SU-DHL-6 (cell line): Measurements from ENCODE around the gene EFNA1.

Experiments
- H2AFZ ChIP-seq: fragments of 200-600 bp; sonication (generic); 2 replicates; pipeline ENCODE4 v1.6.1; 2014; ENCODE audit warnings: low read depth, mild to moderate bottlenecking, moderate library complexity, mixed read lengths, antibody characterized with exemption, low read length; ENCODE audit not compliant: severe bottlenecking
- H3F3A ChIP-seq: fragments of 200-600 bp; shearing (Covaris generic); 2 replicates; pipeline ENCODE4 v1.6.0; 2016; ENCODE audit warnings: antibody characterized with exemption, mild to moderate bottlenecking; ENCODE audit not compliant: insufficient read depth
- H3K27ac ChIP-seq: fragments of 200-600 bp; sonication (generic); 2 replicates; pipeline ENCODE4 v1.5.1; 2016; ENCODE audit warnings: low read depth, mild to moderate bottlenecking, low read length, moderate library complexity, mixed read lengths
- H3K27me3 ChIP-seq: fragments of 200-600 bp; sonication (generic), shearing (Covaris generic); 2 replicates; pipeline ENCODE4 v1.6.0; 2014; ENCODE audit warnings: mild to moderate bottlenecking, low read length
- H3K36me3 ChIP-seq: fragments of 200-600 bp; sonication (generic); 2 replicates; pipeline ENCODE4 v1.6.1; 2014; ENCODE audit warnings: mild to moderate bottlenecking, low read length, mixed read lengths
- H3K4me2 ChIP-seq: fragments of 300-600, 200-600 bp; shearing (Covaris generic), sonication (generic); 2 replicates; pipeline ENCODE4 v1.6.0; 2014; ENCODE audit warnings: low read length, low read depth, mild to moderate bottlenecking; ENCODE audit not compliant: poor library complexity, severe bottlenecking
- H3K4me3 ChIP-seq: fragments of 200-600 bp; sonication (generic); 2 replicates; pipeline ENCODE4 v1.5.1; 2014; ENCODE audit warnings: antibody characterized with exemption, low read length, mild to moderate bottlenecking, mixed read lengths; ENCODE audit not compliant: insufficient read depth, poor library complexity, severe bottlenecking
- H3K79me2 ChIP-seq: fragments of 200-600 bp; sonication (generic); 2 replicates; pipeline ENCODE4 v1.6.1; 2014; ENCODE audit warnings: mild to moderate bottlenecking, low read length, moderate library complexity; ENCODE audit not compliant: insufficient read depth
- H3K9ac ChIP-seq: fragments of 200-600 bp; sonication (generic); 2 replicates; pipeline ENCODE4 v1.7.0; 2014; ENCODE audit warnings: mild to moderate bottlenecking, low read length
- H3K9me2 ChIP-seq: fragments of 200-600 bp; sonication (generic); replicated peaks from 2 replicates; pipeline ENCODE4 v1.6.1; 2014; ENCODE audit warnings: low read length; ENCODE audit not compliant: insufficient read depth
- H3K9me3 ChIP-seq: fragments of 200-600 bp; sonication (generic); 2 replicates; pipeline ENCODE4 v1.6.1; 2014; ENCODE audit warnings: low read length, mixed read lengths; ENCODE audit not compliant: insufficient read depth
- H4K20me1 ChIP-seq: fragments of 200-600 bp; sonication (generic); 2 replicates; pipeline ENCODE4 v1.6.1; 2014; ENCODE audit warnings: low read depth, mild to moderate bottlenecking, antibody characterized with exemption, low read length, moderate library complexity, mixed read lengths
- CTCF ChIP-seq: fragments of 200-600 bp; sonication (generic); IDR thresholded peaks from one replicate; pipeline ENCODE4 v1.5.1; 2017; ENCODE audit warnings: antibody characterized with exemption, mild to moderate bottlenecking, low read length, moderate library complexity; ENCODE audit not compliant: insufficient read depth, poor library complexity, severe bottlenecking
- EZH2phosphoT487 ChIP-seq: fragments of 200-600 bp; sonication (generic), shearing (Covaris generic); conservative IDR thresholded peaks from 2 replicates; pipeline ENCODE4 v1.6.1; 2018; ENCODE audit warnings: mild to moderate bottlenecking, antibody characterized with exemption, low read length, moderate library complexity, mixed read lengths

The EFNA1 gene

GRCh38 chr1:155168456-155169210, 41.0 kb downstream of the EFNA1 start:
- H3K36me3 ChIP-seq = no peaks in the 10 kb centered on the region
- no peak overlapping the region for H3K4me2 ChIP-seq
- TF ChIP-seq EZH2phosphoT487 = no peak
- no peak for TF ChIP-seq CTCF
- no peaks in the 10 kb centered on the region for H3K27me3 ChIP-seq
- H3F3A ChIP-seq = no peaks in the 10 kb centered on the region; the same call in 1 of the 2 replicates
- no peaks in the 10 kb centered on the region for H4K20me1 ChIP-seq
- H3K9ac ChIP-seq = no peak overlapping the region
- no peak overlapping the region for H2AFZ ChIP-seq
- no peaks in the 10 kb centered on the region for H3K9me2 ChIP-seq
- peaks cover 14% of the 10 kb centered on the region for H3K79me2 ChIP-seq
- H3K4me3 ChIP-seq = no peak overlapping the region
- no peaks in the 10 kb centered on the region for H3K9me3 ChIP-seq
- no peak overlapping the region for H3K27ac ChIP-seq

GRCh38 chr1:155169541-155169940, 41.9 kb downstream of the EFNA1 start:
- Histone ChIP-seq H3K36me3 (no peaks in the 10 kb centered on the region), H3F3A (no peaks in the 10 kb centered on the region; the same call in 1 of the 2 replicates), H3K27me3 (no peaks in the 10 kb centered on the region), H3K9ac (no peak overlapping the region), H3K79me2 (peaks cover 14% of the 10 kb centered on the region), H3K4me3 (no peak overlapping the region), H3K4me2 (no peak overlapping the region), H3K9me2 (no peaks in the 10 kb centered on the region), H4K20me1 (no peaks in the 10 kb centered on the region), H3K9me3 (no peaks in the 10 kb centered on the region), H3K27ac (no peak overlapping the region), H2AFZ (no peak overlapping the region)
- TF ChIP-seq CTCF (no peak), EZH2phosphoT487 (no peak)

GRCh38 chr1:155170101-155170785, 42.6 kb downstream of the EFNA1 start:
- H3K4me2 ChIP-seq = no peak overlapping the region
- H4K20me1 ChIP-seq = no peaks in the 10 kb centered on the region
- H3K4me3 ChIP-seq = no peak overlapping the region
- TF ChIP-seq CTCF (no peak), EZH2phosphoT487 (no peak)
- no peak overlapping the region for H3K27ac ChIP-seq
- no peaks in the 10 kb centered on the region for H3K36me3 ChIP-seq
- H2AFZ ChIP-seq = no peak overlapping the region
- H3F3A ChIP-seq = no peaks in the 10 kb centered on the region; the same call in 1 of the 2 replicates
- no peak overlapping the region for H3K9ac ChIP-seq
- no peaks in the 10 kb centered on the region for H3K9me2 ChIP-seq
- H3K79me2 ChIP-seq = peaks cover 14% of the 10 kb centered on the region
- no peaks in the 10 kb centered on the region for H3K9me3 ChIP-seq
- H3K27me3 ChIP-seq = no peaks in the 10 kb centered on the region
